K562 (cell line): ENCODE measurements around the gene TMEM273. TPM values are rescaled to one million over a fixed set of nuclear protein-coding genes. Genes with fewer than 3 reads are reported as not detected.

Source experiments
- ARID2 ChIP-seq: fragments of 450-650 bp; IDR thresholded peaks from 2 replicates; pipeline ENCODE4 v1.6.1; 2017; ENCODE audit warnings: antibody characterized with exemption, mild to moderate bottlenecking
- ASH1L ChIP-seq: fragments of 450-650 bp; IDR thresholded peaks from 2 replicates; pipeline ENCODE4 v1.6.1; 2018; ENCODE audit warnings: borderline replicate concordance, mild to moderate bottlenecking, low read depth; ENCODE audit not compliant: partially characterized antibody
- CHCHD3 ChIP-seq: fragments of 250-450 bp; sonication (Bioruptor Pico); IDR thresholded peaks from 2 replicates; pipeline ENCODE4 v2.1.2; 2022; ENCODE audit warnings: mild to moderate bottlenecking
- CHD1 ChIP-seq: fragments of 200-600 bp; sonication (generic); IDR thresholded peaks from one replicate; pipeline ENCODE4 v1.6.1; 2012; ENCODE audit warnings: mild to moderate bottlenecking, moderate library complexity, low read length, inconsistent platforms
- EHMT2 ChIP-seq: fragments of 450-650 bp; IDR thresholded peaks from 2 replicates; pipeline ENCODE4 v1.6.1; 2018; ENCODE audit warnings: antibody characterized with exemption
- HINFP ChIP-seq: fragments of 450-650 bp; conservative IDR thresholded peaks from 2 replicates; pipeline ENCODE4 v1.6.1; 2016; ENCODE audit warnings: missing genetic modification characterization, low read depth, mild to moderate bottlenecking, control low read depth, missing compliant biosample characterization
- MCM7 ChIP-seq, 2 experiments: fragments of 450-650 bp; IDR thresholded peaks; 2 replicates each; pipeline ENCODE4 v1.6.1; 2016 to 2018
- PHTF2 ChIP-seq: fragments of 250-450 bp; sonication (Bioruptor Pico); IDR thresholded peaks from 2 replicates; pipeline ENCODE4 v1.5.0; 2021; ENCODE audit warnings: mild to moderate bottlenecking
- PPARD ChIP-seq: fragments of 250-450 bp; sonication (Bioruptor Pico); IDR thresholded peaks from 2 replicates; pipeline ENCODE4 v1.8.0; 2022; ENCODE audit warnings: inconsistent platforms, mild to moderate bottlenecking, moderate library complexity
- SNIP1 ChIP-seq: fragments of 450-650 bp; IDR thresholded peaks from 2 replicates; pipeline ENCODE4 v1.7.1; 2017; ENCODE audit warnings: low read depth, mild to moderate bottlenecking
- SRSF1 ChIP-seq: fragments of 200-400 bp; formaldehyde crosslinking; IDR thresholded peaks from 2 replicates; pipeline ENCODE4 v1.6.1; 2017; ENCODE audit warnings: mild to moderate bottlenecking, low read depth, low read length, moderate library complexity
- USF1 ChIP-seq: sonication (generic); formaldehyde crosslinking; IDR thresholded peaks from 2 replicates; pipeline ENCODE4 v1.9.0; 2022; ENCODE audit warnings: mild to moderate bottlenecking, missing genetic modification reagents
- ZBTB2 ChIP-seq: fragments of 450-650 bp; IDR thresholded peaks from 2 replicates; pipeline ENCODE4 v1.6.1; 2016; ENCODE audit warnings: antibody characterized with exemption
- ZFPM2 ChIP-seq: fragments of 250-450 bp; sonication (Bioruptor Pico); IDR thresholded peaks from 2 replicates; pipeline ENCODE4 v1.5.1; 2022; ENCODE audit warnings: mild to moderate bottlenecking
- ZNF124 ChIP-seq: sonication (generic); formaldehyde crosslinking; IDR thresholded peaks from 2 replicates; pipeline ENCODE4 v1.8.1; 2022; ENCODE audit warnings: missing genetic modification reagents
- ZNF165 ChIP-seq: fragments of 250-450 bp; sonication (Bioruptor Pico); IDR thresholded peaks from 2 replicates; pipeline ENCODE4 v1.4.0; 2020; ENCODE audit warnings: borderline replicate concordance
- ZNF24 ChIP-seq: fragments of 450-650 bp; IDR thresholded peaks from 2 replicates; pipeline ENCODE4 v1.6.1; 2016
- ZNF274 ChIP-seq: IDR thresholded peaks from 2 replicates; pipeline ENCODE4 v1.6.1; 2011; ENCODE audit warnings: low read depth, mild to moderate bottlenecking, low read length, moderate library complexity, borderline replicate concordance
- ZNF639 ChIP-seq, 2 experiments: fragments of 200-800 bp in 1 of 2; sonication (Bioruptor generic) in 1 of 2; sonication (generic) in 1 of 2; formaldehyde crosslinking in 1 of 2; IDR thresholded peaks in 1 of 2; conservative IDR thresholded peaks in 1 of 2; 2 replicates each; pipeline versions ENCODE4 v1.5.0 to v1.6.1; 2016 to 2020; ENCODE audit warnings: missing compliant biosample characterization in 1 of 2, missing genetic modification characterization in 1 of 2, missing genetic modification reagents in 1 of 2
- polyA plus RNA-seq, 8 experiments: library from polyadenylated mRNA; depleted of rRNA in 4 of 8; stranded (reverse) in 5 of 8; unstranded in 3 of 8; fragments of >200 nt; fragmentation: Nextera tagmentation in 2 of 8; fragmentation: Illumina TruSeq in 1 of 8; extraction: Ambion mirVana in 2 of 8; extraction: Trizol in 1 of 8; gene quantifications; 2 replicates each; pipeline versions ENCODE4 v1.2.1 to v1.2.3, GENCODE V29; 2011 to 2014; ENCODE audit warnings: inconsistent platforms in 1 of 8, missing spikeins in 1 of 8
- total RNA-seq, 7 experiments: library from RNA; depleted of rRNA in 6 of 7; stranded (reverse); fragments of >200 nt in 6 of 7; fragmentation: Illumina TruSeq in 2 of 7; extraction: Trizol in 2 of 7; gene quantifications; 2 replicates each; pipeline versions ENCODE4 v1.2.1 to v1.2.3, GENCODE V29; 2011 to 2021; ENCODE audit warnings: low replicate concordance in 1 of 7
- TF ChIP-seq, protein P1 (sequence below), 2 experiments: IDR thresholded peaks in 1 of 2; conservative IDR thresholded peaks in 1 of 2; 2 replicates each; pipeline ENCODE4 v1.6.1; 2016; ENCODE audit warnings: low read depth in 2 of 2, mild to moderate bottlenecking in 1 of 2, missing compliant biosample characterization in 1 of 2, missing genetic modification characterization in 1 of 2, moderate library complexity in 1 of 2

TMEM273 gene
- total and polyA plus RNA-seq, 9 of the 15 experiments (the other 6 are each of a cell fraction or from before 2014, with no cell fraction given), result 39.2 to 131 (median 95.6) TPM

DNA sequence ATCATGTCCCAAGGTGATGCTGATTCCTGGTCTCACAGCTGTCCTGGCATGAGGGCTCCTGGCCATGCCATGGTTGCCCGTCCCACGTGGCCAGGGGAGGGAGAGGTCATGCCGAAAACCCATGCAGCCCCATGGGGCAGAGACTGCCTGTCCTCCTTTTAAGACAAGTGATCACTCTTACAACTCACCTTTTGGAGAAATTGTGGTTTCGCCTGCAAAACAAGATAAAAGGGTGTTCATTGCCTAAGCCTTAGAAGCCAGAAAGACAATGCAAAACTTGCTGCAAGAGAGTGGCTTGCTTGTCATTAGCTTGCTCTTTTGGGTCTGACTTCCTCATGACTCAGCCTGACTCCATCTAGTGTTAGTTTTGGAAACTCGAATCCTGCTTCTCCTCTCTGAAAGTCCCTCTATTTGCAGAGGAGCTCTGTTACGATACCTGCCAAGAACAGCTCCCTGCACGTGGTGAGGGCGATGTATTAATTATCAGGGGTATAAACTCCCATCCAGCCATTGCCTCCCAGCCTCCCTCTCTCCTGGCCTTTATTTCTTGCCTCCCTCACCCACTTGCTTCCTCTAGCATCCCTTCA, 26.7 kb downstream of the TMEM273 start (continued):
- TF ChIP-seq ZNF639 (CRISPR knock-in tag; conservative IDR thresholded peaks at IDR 0.05 in 1 of 2, IDR thresholded peaks at IDR 0.05 in 1 of 2), result peak in 1 of 2 experiments; percentile 47; a peak in 1 of 4 replicates
- no peak for TF ChIP-seq ASH1L
- TF ChIP-seq HINFP, result no peak
- no peak for TF ChIP-seq ZNF24
- no peak for TF ChIP-seq MCM7 (IDR thresholded peaks at IDR 0.05)
- TF ChIP-seq CHD1, result no peak
- no peak for TF ChIP-seq ZNF165 (CRISPR knock-in tag)
- no peak for TF ChIP-seq ZFPM2 (CRISPR knock-in tag)
- TF ChIP-seq PPARD (CRISPR knock-in tag), result no peak
- TF ChIP-seq ZBTB2, result peak; percentile 75
- TF ChIP-seq SRSF1, result no peak
- peak; percentile 54 for TF ChIP-seq USF1
- TF ChIP-seq CHCHD3, result no peak
- no peak for TF ChIP-seq ZNF274
- peak; percentile 84 for TF ChIP-seq EHMT2
- TF ChIP-seq ZNF124 (CRISPR knock-in tag), result no peak
- no peak for TF ChIP-seq ARID2
- TF ChIP-seq, protein P1, sequence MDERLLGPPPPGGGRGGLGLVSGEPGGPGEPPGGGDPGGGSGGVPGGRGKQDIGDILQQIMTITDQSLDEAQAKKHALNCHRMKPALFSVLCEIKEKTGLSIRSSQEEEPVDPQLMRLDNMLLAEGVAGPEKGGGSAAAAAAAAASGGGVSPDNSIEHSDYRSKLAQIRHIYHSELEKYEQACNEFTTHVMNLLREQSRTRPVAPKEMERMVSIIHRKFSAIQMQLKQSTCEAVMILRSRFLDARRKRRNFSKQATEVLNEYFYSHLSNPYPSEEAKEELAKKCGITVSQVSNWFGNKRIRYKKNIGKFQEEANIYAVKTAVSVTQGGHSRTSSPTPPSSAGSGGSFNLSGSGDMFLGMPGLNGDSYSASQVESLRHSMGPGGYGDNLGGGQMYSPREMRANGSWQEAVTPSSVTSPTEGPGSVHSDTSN (CRISPR knock-in tag; IDR thresholded peaks at IDR 0.05; ENCODE audit: low read depth), result no peak
- TF ChIP-seq, protein P1 (tag; conservative IDR thresholded peaks at IDR 0.05; ENCODE audit: low read depth), result no peak; the same call in 1 of the 2 replicates
- no peak for TF ChIP-seq PHTF2
- TF ChIP-seq SNIP1, result no peak
